Measurements from ENCODE around the gene GLI1.

DNA sequence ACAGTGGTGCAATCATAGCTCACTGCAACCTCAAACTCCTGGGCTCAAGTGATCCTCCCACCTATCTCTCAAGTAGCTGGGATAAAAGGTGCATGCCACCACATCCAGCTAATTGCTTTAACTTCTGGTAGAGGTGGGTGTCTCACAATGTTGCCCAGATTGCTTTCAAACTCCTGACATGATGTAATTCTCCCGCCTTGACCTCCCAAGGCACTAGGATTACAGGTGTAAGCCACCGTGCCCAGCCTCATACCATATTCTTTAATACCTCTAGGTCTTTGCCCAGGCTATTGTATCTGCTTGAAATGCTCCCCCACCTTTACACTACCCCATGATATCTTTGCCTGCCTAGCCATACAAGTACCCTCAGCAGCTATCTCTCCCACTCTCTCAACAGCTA is 40.1 kb upstream of the GLI1 start:
- TF ChIP-seq ZFP36 (IDR thresholded peaks at IDR 0.05; ENCODE audit: borderline replicate concordance, partially characterized antibody) (no peak), RFX5 (IDR thresholded peaks at IDR 0.05) (no peak), BHLHE40 (IDR thresholded peaks at IDR 0.05; ENCODE audit: low read depth, low read length) (no peak), RAD21 (conservative IDR thresholded peaks at IDR 0.05 in 1 of 2, IDR thresholded peaks at IDR 0.05 in 1 of 2) (no peak), GATA3 (IDR thresholded peaks at IDR 0.05; ENCODE audit: borderline replicate concordance) (no peak), POLR2A (IDR thresholded peaks at IDR 0.05; ENCODE audit: low read length) (no peak), HOXA7 (CRISPR knock-in tag; IDR thresholded peaks at IDR 0.05) (no peak), ZSCAN20 (CRISPR knock-in tag; IDR thresholded peaks at IDR 0.05) (no peak), RCOR1 (IDR thresholded peaks at IDR 0.05; ENCODE audit: low read depth, low read length) (no peak)
- TF ChIP-seq, protein P1, sequence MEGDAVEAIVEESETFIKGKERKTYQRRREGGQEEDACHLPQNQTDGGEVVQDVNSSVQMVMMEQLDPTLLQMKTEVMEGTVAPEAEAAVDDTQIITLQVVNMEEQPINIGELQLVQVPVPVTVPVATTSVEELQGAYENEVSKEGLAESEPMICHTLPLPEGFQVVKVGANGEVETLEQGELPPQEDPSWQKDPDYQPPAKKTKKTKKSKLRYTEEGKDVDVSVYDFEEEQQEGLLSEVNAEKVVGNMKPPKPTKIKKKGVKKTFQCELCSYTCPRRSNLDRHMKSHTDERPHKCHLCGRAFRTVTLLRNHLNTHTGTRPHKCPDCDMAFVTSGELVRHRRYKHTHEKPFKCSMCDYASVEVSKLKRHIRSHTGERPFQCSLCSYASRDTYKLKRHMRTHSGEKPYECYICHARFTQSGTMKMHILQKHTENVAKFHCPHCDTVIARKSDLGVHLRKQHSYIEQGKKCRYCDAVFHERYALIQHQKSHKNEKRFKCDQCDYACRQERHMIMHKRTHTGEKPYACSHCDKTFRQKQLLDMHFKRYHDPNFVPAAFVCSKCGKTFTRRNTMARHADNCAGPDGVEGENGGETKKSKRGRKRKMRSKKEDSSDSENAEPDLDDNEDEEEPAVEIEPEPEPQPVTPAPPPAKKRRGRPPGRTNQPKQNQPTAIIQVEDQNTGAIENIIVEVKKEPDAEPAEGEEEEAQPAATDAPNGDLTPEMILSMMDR (IDR thresholded peaks at IDR 0.05), result no peak
- TF ChIP-seq, protein P2, sequence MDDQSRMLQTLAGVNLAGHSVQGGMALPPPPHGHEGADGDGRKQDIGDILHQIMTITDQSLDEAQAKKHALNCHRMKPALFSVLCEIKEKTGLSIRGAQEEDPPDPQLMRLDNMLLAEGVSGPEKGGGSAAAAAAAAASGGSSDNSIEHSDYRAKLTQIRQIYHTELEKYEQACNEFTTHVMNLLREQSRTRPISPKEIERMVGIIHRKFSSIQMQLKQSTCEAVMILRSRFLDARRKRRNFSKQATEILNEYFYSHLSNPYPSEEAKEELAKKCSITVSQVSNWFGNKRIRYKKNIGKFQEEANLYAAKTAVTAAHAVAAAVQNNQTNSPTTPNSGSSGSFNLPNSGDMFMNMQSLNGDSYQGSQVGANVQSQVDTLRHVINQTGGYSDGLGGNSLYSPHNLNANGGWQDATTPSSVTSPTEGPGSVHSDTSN (IDR thresholded peaks at IDR 0.05), result no peak
- TF ChIP-seq, protein P3, sequence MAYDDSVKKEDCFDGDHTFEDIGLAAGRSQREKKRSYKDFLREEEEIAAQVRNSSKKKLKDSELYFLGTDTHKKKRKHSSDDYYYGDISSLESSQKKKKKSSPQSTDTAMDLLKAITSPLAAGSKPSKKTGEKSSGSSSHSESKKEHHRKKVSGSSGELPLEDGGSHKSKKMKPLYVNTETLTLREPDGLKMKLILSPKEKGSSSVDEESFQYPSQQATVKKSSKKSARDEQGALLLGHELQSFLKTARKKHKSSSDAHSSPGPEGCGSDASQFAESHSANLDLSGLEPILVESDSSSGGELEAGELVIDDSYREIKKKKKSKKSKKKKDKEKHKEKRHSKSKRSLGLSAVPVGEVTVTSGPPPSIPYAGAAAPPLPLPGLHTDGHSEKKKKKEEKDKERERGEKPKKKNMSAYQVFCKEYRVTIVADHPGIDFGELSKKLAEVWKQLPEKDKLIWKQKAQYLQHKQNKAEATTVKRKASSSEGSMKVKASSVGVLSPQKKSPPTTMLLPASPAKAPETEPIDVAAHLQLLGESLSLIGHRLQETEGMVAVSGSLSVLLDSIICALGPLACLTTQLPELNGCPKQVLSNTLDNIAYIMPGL (CRISPR knock-in tag; IDR thresholded peaks at IDR 0.05; ENCODE audit: borderline replicate concordance), result no peak
